ENCODE measurements around the gene DYRK1A.
A peak's percentile ranks its signal among the peaks of the same experiment; 100 is the strongest.
"Not testable (repeated sequence)": the region's sequence is repeated elsewhere in the genome, so short reads cannot be mapped to it uniquely, and the experiment has no call there.

DYRK1A gene

GRCh38 chr21:37366482-37367316 lies at the start of gene DYRK1A:
Gene DYRK1A (plus strand): TSS chr21:37366773. CDS start chr21:37420375, 53,602 bp downstream.
- DNase-seq (ENCODE audit: low read depth) = peak; percentile 98

DNA sequence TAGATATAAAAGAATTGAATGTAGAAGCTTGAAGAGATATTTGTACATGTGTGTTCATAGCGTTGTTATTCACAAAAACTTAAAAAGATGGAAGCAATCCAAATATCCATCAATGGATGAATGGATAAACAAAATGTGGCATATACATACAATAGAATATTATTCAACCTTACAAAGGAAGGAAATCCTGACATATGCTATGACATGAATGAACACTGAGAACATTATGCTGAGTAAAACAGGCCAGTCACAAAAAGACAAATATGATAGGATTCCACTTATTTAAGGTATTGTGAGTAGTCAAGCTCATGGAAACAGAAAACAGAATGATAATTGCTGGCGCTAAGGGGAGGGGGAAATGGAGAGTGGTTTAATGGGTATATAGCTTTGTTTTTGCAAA lies 47.0 kb upstream of the DYRK1A start:
- no peak for DNase-seq (ENCODE audit: low read depth)

DNA sequence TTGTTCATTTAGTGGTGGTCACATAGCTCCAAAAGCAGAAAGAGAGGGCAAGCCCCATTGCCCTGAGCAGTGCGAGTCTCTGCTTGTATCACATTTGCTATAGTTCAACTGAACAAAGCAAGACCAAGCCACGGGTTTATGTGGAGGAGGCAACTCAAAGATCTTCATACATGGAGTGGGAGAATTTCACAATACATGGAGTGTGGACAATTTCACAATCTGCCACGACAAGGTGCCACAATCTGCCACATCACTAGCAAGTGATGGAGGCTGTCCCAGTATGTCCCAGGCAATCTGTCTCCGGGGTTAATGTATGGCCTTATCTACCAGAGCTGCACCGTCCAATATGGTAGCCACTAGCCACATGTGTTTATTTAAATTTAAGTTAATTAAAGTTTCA lies 44.5 kb upstream of the DYRK1A start:
- no peak for DNase-seq (ENCODE audit: low read depth)

DNA sequence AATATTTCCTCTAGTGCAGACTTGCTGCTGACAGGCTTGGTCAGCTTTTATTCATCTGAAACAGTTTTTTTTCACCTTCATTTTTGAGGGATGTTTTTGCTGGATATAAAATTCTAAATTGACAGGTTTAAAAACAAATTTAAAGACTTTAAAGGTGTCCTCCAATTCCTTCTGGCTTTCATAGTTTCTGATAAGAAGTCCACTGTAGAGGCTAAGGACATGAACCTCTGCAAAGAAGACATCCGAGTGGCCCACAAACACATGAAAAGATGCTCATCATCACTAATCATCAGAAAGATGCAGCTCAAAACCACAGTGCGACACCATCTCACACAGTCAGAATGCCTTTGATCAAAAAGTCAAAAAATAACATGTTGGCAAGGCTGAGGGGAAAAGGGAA lies 42.0 kb upstream of the DYRK1A start:
- DNase-seq (ENCODE audit: low read depth) = no peak

- not testable (repeated sequence) for DNase-seq (ENCODE audit: low read depth)
These were observed 38.4 kb upstream of the DYRK1A start for GRCh38 chr21:37328147-37328546.

DNA sequence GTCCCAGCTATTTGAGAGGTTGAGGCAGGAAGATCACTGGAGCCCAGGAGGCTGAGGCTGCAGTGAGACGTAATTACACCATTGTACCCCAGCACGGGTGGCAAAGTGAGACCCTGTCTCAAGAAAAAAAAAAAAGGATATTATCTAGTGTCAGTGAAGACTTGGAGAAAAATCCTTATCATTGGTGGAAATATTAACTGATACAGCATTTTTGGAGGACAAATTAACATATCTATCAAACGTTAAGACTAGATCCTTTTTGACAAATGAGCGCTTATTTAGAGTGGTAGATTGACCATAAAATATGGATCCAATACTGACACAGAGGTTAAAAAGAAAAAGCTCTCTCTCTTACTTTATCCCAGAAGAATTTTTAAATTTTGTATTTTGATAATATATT lies 35.2 kb upstream of the DYRK1A start:
- DNase-seq (ENCODE audit: low read depth) = no peak

- DNase-seq (ENCODE audit: low read depth) = no peak
These were observed 31.5 kb upstream of the DYRK1A start for GRCh38 chr21:37335053-37335452.

- DNase-seq (ENCODE audit: low read depth) = no peak
These were observed 29.4 kb upstream of the DYRK1A start for GRCh38 chr21:37337179-37337578.

DNA sequence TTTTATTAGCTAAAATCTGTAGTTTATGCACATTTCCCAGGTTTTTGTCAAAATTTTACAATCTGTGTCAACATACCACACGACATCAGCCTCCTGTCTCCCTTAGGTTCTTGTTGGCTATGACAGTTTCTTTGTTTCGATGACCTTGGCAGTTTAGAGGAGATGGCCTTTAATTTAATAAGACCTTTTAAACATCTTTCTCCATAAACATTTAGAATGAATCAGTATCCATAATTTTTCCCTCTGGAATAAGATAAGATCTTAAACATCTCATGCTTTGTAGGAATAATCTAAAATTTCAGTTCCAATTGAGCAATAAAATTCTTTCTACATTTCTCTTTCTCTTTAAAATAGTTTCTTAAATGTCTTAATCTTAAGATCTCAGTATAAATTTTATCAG lies 28.7 kb upstream of the DYRK1A start:
- no peak for DNase-seq (ENCODE audit: low read depth)

GRCh38 chr21:37338671-37339551 lies 27.7 kb upstream of the DYRK1A start:
- no peak for DNase-seq (ENCODE audit: low read depth)

GRCh38 chr21:37339552-37339939 lies 27.0 kb upstream of the DYRK1A start:
- DNase-seq (ENCODE audit: low read depth) = no peak

DNA sequence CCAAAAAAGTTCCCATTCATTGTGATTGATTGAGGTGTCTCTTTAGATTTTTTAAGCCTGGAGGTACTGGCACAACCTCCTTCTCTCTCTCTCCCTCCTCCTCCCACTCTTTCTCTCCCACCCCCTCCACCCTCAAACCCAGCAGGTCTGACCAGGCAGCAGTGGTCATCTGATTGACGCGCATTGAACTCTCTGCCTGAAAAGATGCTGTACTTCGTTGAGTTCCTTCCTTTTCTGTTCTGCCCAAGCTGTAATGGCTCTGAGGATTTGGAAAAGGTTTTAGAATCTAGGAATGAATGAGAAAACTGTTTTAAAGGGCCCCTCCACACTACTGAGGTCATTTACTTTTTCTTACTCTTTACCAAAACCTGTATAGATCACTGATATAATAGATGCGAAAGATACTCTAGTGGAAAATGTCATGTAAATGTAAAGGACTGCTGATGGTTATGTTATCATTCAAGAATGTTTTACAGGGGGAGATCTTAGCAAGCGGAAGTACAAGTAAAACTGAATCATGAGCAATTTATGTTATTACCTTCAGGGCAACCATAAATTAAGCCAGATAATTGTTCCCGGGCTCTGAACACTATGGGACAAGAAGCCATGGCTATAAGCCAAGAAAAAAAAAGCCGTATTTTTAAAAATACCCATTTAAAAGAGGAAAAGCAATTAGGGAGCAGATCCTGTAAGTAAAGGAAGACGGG lies 25.2 kb upstream of the DYRK1A start:
- no peak for DNase-seq (ENCODE audit: low read depth)

DNA sequence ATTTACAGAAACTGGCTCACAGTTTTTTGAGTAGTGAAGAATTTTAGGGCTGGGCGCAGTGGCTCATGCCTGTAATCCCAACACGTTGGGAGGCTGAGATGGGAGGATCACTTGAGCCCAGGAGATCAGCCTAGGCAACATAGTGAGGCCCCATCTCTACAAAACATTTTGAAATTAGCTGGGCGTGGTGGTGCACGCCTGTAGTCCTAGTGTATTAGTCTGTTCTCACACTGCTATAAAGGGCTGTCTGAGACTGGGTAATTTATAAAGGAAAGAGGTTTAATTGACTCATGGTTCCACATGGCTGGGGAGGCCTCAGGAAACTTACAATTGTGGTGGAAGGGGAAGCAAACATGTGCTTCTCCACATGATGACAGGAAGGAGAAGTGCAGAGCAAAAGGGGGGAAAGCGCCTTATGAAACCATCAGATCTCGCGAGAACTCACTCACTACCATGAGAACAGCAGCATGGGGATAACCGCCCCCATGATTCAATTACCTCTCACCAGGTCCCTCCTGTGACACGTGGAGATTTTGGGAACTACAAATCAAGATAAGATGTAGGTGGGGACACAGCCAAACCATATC lies 24.4 kb upstream of the DYRK1A start:
- DNase-seq (ENCODE audit: low read depth) = no peak

DNA sequence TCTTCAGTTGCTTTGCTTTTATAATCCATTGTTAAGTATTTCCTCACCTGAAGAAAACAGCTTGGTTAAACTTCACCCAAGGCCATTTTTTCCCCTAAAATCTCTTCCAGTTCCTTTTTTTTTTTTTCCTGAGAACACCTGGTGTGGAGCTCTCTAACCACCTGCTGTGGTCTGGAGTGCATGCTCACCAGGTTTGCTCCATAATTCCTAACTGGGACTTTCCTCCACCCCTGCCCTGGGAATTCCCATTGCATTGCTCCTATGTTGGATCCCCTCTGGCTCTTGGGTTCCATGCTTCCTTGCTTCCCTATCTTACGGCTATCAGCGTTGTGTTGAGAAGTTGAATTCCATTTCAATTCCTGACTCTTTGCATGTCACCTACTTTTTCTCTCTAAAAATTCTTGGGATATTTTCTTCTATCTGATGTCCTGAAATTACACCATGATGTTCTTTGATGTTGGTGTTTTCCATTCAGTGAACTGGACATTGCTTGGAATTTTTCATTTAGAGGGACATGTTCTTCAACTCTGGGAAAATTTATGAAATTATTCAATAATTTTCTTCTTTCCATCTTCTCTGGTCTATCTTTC lies 19.6 kb upstream of the DYRK1A start:
- DNase-seq (ENCODE audit: low read depth) = no peak

GRCh38 chr21:37348664-37349063 lies 17.9 kb upstream of the DYRK1A start:
- no peak for DNase-seq (ENCODE audit: low read depth)

- DNase-seq (ENCODE audit: low read depth) = no peak
These were observed 16.1 kb upstream of the DYRK1A start for GRCh38 chr21:37350472-37350871.

DNA sequence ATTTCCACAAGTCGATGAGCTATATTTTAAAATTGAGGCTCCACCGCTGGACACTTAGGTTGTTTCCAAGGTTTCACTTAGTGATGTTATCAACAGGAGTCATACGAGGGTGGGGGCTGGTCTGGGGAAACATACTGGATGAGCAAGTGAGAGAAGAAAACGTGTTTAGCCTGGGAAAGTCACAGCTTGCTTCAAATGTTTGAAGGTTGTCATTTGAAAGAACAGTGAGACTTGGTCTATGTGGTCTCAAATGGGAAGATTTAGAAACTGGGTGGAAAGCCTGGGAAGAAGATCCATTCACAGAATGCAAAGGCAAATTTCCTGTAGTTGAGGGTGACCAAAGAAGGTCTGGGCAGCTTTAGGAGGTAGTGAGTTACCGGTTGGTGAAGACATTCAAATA lies 9.9 kb upstream of the DYRK1A start:
- no peak for DNase-seq (ENCODE audit: low read depth)

DNA sequence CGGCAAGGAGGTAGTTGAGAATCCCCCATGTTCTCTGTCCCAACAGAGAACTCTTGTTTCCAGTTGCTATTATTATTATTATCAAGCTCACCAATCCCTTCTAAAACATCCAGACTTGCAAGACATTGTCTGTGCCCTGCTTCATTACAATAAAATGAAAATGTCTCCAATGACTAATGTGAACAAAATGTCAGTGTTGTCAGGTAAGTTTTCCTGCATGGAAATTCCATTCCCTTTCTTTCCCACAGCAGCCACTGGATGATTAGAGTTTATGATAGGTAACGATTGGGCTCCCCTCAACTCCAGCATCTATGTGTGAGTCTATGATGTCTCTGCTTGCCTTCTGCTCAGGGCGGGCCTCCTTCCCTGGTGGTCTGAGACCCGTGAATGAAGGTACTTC lies 8.9 kb upstream of the DYRK1A start:
- no peak for DNase-seq (ENCODE audit: low read depth)

DNA sequence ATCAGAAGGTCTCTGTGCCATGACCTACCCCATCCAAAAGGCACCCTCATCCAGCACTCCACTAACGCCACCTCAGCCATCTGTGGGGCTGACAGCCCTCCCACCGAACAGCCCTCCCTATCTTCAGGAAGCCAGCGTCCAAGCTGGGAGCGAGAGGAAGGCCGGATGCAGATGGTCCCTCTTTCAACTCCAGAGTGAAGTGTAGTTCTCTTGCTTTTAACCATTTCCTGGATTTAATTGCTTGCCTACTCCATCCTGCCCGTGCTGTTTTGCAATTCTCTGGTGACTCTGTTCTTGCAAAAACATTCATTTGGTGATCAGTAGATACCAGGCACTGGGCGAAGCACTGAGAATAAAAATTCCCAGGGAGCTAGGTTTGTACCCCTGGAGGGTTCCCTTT lies 8.2 kb upstream of the DYRK1A start:
- no peak for DNase-seq (ENCODE audit: low read depth)

DNA sequence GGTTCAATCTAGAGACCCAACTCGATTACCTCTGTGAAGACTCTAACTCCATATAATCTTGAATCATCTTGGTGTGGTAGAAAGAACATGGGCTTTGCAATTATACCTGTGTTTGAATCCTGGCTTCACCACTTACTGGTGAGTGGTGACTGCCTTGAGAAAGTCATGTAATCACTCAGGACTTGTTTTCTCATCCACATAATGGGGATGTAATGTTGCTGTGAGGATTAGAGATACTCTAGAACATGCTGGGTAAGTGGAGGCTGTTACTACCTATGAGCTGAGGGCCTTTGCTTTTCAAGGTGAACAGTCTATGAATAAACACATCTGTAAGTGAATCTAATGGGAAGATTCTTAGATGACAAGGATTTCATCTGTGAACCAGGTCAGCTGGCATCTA lies 2.6 kb upstream of the DYRK1A start:
- DNase-seq (ENCODE audit: low read depth) = no peak

- DNase-seq (ENCODE audit: low read depth) = no peak
These were observed 1.9 kb upstream of the DYRK1A start for GRCh38 chr21:37364722-37365121.

Data from activated T-cell treated with anti-CD3 and anti-CD28 coated beads for 1 hour (primary cell).